HG03139 (cell line): ENCODE measurements around the gene FRMD3.

Source experiments
- ATAC-seq: cut with Tn5 transposase; IDR thresholded peaks from one replicate; pipeline ENCODE4 v1.9.1; 2021; ENCODE audit not compliant: unreplicated experiment

FRMD3 gene

GRCh38 chr9:83196946-83197345, 341.3 kb downstream of the FRMD3 start:
- ATAC-seq = no peak
